Stomach (tissue), 4 donors: ENCODE measurements around the gene DPP6.

ENCODE experiments used
- CTCF ChIP-seq, 7 experiments: fragments of 450-650 bp in 4 of 7; fragments of 200-600 bp in 3 of 7; sonication (generic) in 3 of 7; IDR thresholded peaks; one replicate each; pipeline ENCODE4 v1.5.1; 2016 to 2019; ENCODE audit warnings: antibody characterized with exemption in 7 of 7, control low read depth in 2 of 7, mild to moderate bottlenecking in 1 of 7
- EP300 ChIP-seq: sonication (generic); formaldehyde crosslinking; IDR thresholded peaks from one replicate; pipeline ENCODE4 v1.6.1; 2017; ENCODE audit warnings: antibody characterized with exemption
- POLR2A ChIP-seq, 4 donors: fragments of 450-650 bp; IDR thresholded peaks; one replicate each; pipeline ENCODE4 v1.6.1; 2016; ENCODE audit warnings: antibody characterized with exemption in 4 of 4, control low read depth in 2 of 4, mild to moderate bottlenecking in 1 of 4, moderate library complexity in 1 of 4
- POLR2AphosphoS5 ChIP-seq, 3 donors: sonication (generic); formaldehyde crosslinking; IDR thresholded peaks; one replicate each; pipeline ENCODE4 v1.6.1; 2016; ENCODE audit warnings: antibody characterized with exemption in 3 of 3

GRCh38 chr7:154532771-154533170 lies 480.6 kb downstream of the DPP6 start:
- TF ChIP-seq CTCF (IDR thresholded peaks at IDR 0.05) (no peak), POLR2A (IDR thresholded peaks at IDR 0.05) (no peak), POLR2AphosphoS5 (IDR thresholded peaks at IDR 0.05) (no peak), EP300 (no peak)
